Measurements from ENCODE around the gene HAUS3.

- no peak for TF ChIP-seq POLR2A (IDR thresholded peaks at IDR 0.05)
- TF ChIP-seq, protein P1, sequence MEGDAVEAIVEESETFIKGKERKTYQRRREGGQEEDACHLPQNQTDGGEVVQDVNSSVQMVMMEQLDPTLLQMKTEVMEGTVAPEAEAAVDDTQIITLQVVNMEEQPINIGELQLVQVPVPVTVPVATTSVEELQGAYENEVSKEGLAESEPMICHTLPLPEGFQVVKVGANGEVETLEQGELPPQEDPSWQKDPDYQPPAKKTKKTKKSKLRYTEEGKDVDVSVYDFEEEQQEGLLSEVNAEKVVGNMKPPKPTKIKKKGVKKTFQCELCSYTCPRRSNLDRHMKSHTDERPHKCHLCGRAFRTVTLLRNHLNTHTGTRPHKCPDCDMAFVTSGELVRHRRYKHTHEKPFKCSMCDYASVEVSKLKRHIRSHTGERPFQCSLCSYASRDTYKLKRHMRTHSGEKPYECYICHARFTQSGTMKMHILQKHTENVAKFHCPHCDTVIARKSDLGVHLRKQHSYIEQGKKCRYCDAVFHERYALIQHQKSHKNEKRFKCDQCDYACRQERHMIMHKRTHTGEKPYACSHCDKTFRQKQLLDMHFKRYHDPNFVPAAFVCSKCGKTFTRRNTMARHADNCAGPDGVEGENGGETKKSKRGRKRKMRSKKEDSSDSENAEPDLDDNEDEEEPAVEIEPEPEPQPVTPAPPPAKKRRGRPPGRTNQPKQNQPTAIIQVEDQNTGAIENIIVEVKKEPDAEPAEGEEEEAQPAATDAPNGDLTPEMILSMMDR (IDR thresholded peaks at IDR 0.05): no peak
Observed at GRCh38 chr4:2266181-2266580, 24.3 kb upstream of the HAUS3 start.

Measured in uterus (tissue), 2 donors.